H1 (cell line): ENCODE measurements around the gene VEPH1. TPM values are rescaled to one million over a fixed set of nuclear protein-coding genes. Genes with fewer than 3 reads are reported as not detected.

ENCODE experiments used
- EZH2 ChIP-seq: fragments of 200-600 bp; sonication (generic); IDR thresholded peaks from 2 replicates; pipeline ENCODE4 v1.7.1; 2012; ENCODE audit warnings: low read depth, mild to moderate bottlenecking, moderate library complexity, low read length, inconsistent platforms; ENCODE audit not compliant: severe bottlenecking
- KDM1A ChIP-seq: fragments of 200-600, 300-600 bp; sonication (generic); IDR thresholded peaks from 2 replicates; pipeline ENCODE4 v1.7.1; 2016; ENCODE audit warnings: mild to moderate bottlenecking, low read length, borderline replicate concordance
- POU5F1 ChIP-seq: IDR thresholded peaks from 2 replicates; pipeline ENCODE4 v1.6.1; 2011; ENCODE audit warnings: low read depth, mild to moderate bottlenecking, low read length, moderate library complexity
- TBP ChIP-seq: IDR thresholded peaks from 2 replicates; pipeline ENCODE4 v1.6.1; 2011; ENCODE audit warnings: low read depth, low read length, improper control_type of control experiment
- polyA plus RNA-seq, 7 experiments: library from polyadenylated mRNA; depleted of rRNA in 3 of 7; stranded (reverse) in 5 of 7; unstranded in 2 of 7; fragments of >200 nt in 5 of 7; fragments of 200-250 nt in 2 of 7; gene quantifications; 1 replicate in 5 of 7; 2 replicates in 1 of 7; 4 replicates in 1 of 7; pipeline versions ENCODE4 v1.2.1 to v1.2.3, GENCODE V29; 2011 to 2013; ENCODE audit warnings: missing spikeins in 2 of 7, mixed read lengths in 2 of 7
- total RNA-seq: library from RNA; stranded (reverse); fragmentation: NEBNext Ultra II Directional; extraction: Animal tissue kit (Norgen Biotek cat#: 25700); gene quantifications from 2 replicates; pipeline ENCODE4 v1.2.1, GENCODE V29; 2021

Gene VEPH1
- total and polyA plus RNA-seq, 2 of the 8 experiments (the other 6 are each of a cell fraction or from before 2014, with no cell fraction given) = 12.0 to 18.3 TPM

GRCh38 chr3:157500232-157500631 is 3.0 kb downstream of the VEPH1 start (continued):
- TF ChIP-seq KDM1A (no peak), TBP (no peak), EZH2 (no peak), POU5F1 (no peak)
